ENCODE results near the gene TNXB. TPM values are rescaled to one million over a fixed set of nuclear protein-coding genes. Genes with fewer than 3 reads are reported as not detected.
"Not testable (repeated sequence)": the region's sequence is repeated elsewhere in the genome, so short reads cannot be mapped to it uniquely, and the experiment has no call there.

Gene TNXB
- total RNA-seq, 1 donor from 2014 or later = 64.1 TPM

- intact Hi-C loops (cut with micrococcal nuclease) = no loop called here
- DNase-seq = peak; percentile 83
- ATAC-seq = peak; percentile 64
Measured at GRCh38 chr6:32047855-32048766, 61.0 kb downstream of the TNXB start.

- no peak for ATAC-seq
- intact Hi-C loops (cut with micrococcal nuclease) = no loop called here
- no peak for DNase-seq
Measured at GRCh38 chr6:32047539-32047854, 61.6 kb downstream of the TNXB start.

- peak; percentile 54 for DNase-seq
- ATAC-seq = peak; percentile 66
- intact Hi-C loops (cut with micrococcal nuclease) = no loop called here
Measured at GRCh38 chr6:32047084-32047478, 62.1 kb downstream of the TNXB start.

GRCh38 chr6:32046450-32047083 is 62.6 kb downstream of the TNXB start:
- intact Hi-C loops (cut with micrococcal nuclease) = no loop called here
- DNase-seq (peak; percentile 61), ATAC-seq (peak; percentile 35)

GRCh38 chr6:32045811-32046449 is 63.2 kb downstream of the TNXB start:
- DNase-seq (no peak), ATAC-seq (peak; percentile 24)
- intact Hi-C loops (cut with micrococcal nuclease) = no loop called here

GRCh38 chr6:32044916-32045315 is 64.2 kb downstream of the TNXB start:
- intact Hi-C loops (cut with micrococcal nuclease); ATAC-seq; DNase-seq: not testable (repeated sequence)

- intact Hi-C loops (cut with micrococcal nuclease); DNase-seq; ATAC-seq: not testable (repeated sequence)
Measured at GRCh38 chr6:32043589-32044380, 65.4 kb downstream of the TNXB start.

GRCh38 chr6:32042276-32042675 is 66.9 kb downstream of the TNXB start:
- intact Hi-C loops (cut with micrococcal nuclease) = not testable (repeated sequence)

GRCh38 chr6:32041385-32041784 is 67.8 kb downstream of the TNXB start:
- ATAC-seq; DNase-seq; intact Hi-C loops (cut with micrococcal nuclease): not testable (repeated sequence)

More at GRCh38 chr6:32042276-32042675, 66.9 kb downstream of the TNXB start:
- not testable (repeated sequence) for ATAC-seq, DNase-seq

GRCh38 chr6:32041050-32041321 is 68.2 kb downstream of the TNXB start:
- intact Hi-C loops (cut with micrococcal nuclease); ATAC-seq; DNase-seq: not testable (repeated sequence)

- DNase-seq; intact Hi-C loops (cut with micrococcal nuclease): not testable (repeated sequence)
- peak; percentile 4 for ATAC-seq
Measured at GRCh38 chr6:32040299-32041049, 68.7 kb downstream of the TNXB start.

GRCh38 chr6:32039321-32040274 is 69.5 kb downstream of the TNXB start:
- intact Hi-C loops (cut with micrococcal nuclease); ATAC-seq: not testable (repeated sequence)
- DNase-seq = peak; percentile 27

GRCh38 chr6:32038878-32039277 is 70.3 kb downstream of the TNXB start:
- intact Hi-C loops (cut with micrococcal nuclease); DNase-seq; ATAC-seq: not testable (repeated sequence)

- intact Hi-C loops (cut with micrococcal nuclease); ATAC-seq: not testable (repeated sequence)
- peak; percentile 30 for DNase-seq
Measured at GRCh38 chr6:32037598-32038524, 71.3 kb downstream of the TNXB start, which contains the start of gene CYP21A2. CYP21A2 (plus strand) TSS chr6:32038415; CDS start chr6:32038423, 8 bp downstream.

- intact Hi-C loops (cut with micrococcal nuclease); DNase-seq; ATAC-seq: not testable (repeated sequence)
Measured at GRCh38 chr6:32037136-32037535, 72.0 kb downstream of the TNXB start.
